H1 (cell line): ENCODE measurements around the gene WASHC3. TPM values are rescaled to one million over a fixed set of nuclear protein-coding genes. Genes with fewer than 3 reads are reported as not detected.

Experiments
- CTCF ChIA-PET: fragments of 300-600 bp; sonication (Branson Sonifier 250); formaldehyde crosslinking; loops from one replicate; lab custom pipeline; 2021; ENCODE audit not compliant: partially characterized antibody; lab: Charles Lee
- POLR2A ChIA-PET: fragments of 300-600 bp; sonication (Branson Sonifier 250); formaldehyde crosslinking; loops from one replicate; lab custom pipeline; 2021; ENCODE audit warnings: inconsistent platforms; ENCODE audit not compliant: partially characterized antibody; lab: Charles Lee
- DNase-seq, 2 experiments: peaks; one replicate each; pipeline versions ENCODE4 v3.0.0 to v3.0.0-alpha.2; 2010 to 2022; ENCODE audit warnings: low spot score in 2 of 2, low read depth in 1 of 2, mixed read lengths in 1 of 2
- FAIRE-seq: peaks from 2 replicates; lab custom pipeline; 2011; peaks lifted over from hg19 to GRCh38; lab: Jason Lieb, UNC
- H2AFZ ChIP-seq: 2 replicates; pipeline ENCODE4 v1.8.1; 2012; ENCODE audit warnings: low read length, inconsistent platforms
- H2AK5ac ChIP-seq: 2 replicates; pipeline ENCODE4 v1.6.1; 2013; ENCODE audit warnings: low read depth, low read length
- H2BK120ac ChIP-seq: replicated peaks from 2 replicates; pipeline ENCODE3; 2013; ENCODE audit warnings: low read depth, low read length, inconsistent platforms
- H2BK12ac ChIP-seq: 2 replicates; pipeline ENCODE4 v1.6.1; 2013; ENCODE audit warnings: low read depth, low read length
- H2BK15ac ChIP-seq: 2 replicates; pipeline ENCODE4 v1.6.1; 2013; ENCODE audit warnings: low read length
- H2BK20ac ChIP-seq: 2 replicates; pipeline ENCODE4 v1.6.1; 2013; ENCODE audit warnings: low read length
- H2BK5ac ChIP-seq: 2 replicates; pipeline ENCODE4 v1.6.1; 2013; ENCODE audit warnings: low read depth, low read length
- H3K14ac ChIP-seq: 2 replicates; pipeline ENCODE4 v1.6.1; 2013; ENCODE audit warnings: inconsistent platforms; ENCODE audit not compliant: insufficient read length
- H3K18ac ChIP-seq: 2 replicates; pipeline ENCODE4 v1.6.1; 2013; ENCODE audit warnings: low read length; ENCODE audit errors: extremely low read depth
- H3K23ac ChIP-seq: 2 replicates; pipeline ENCODE4 v1.6.1; 2013; ENCODE audit warnings: inconsistent platforms; ENCODE audit not compliant: insufficient read length
- H3K23me2 ChIP-seq: 2 replicates; pipeline ENCODE4 v1.6.1; 2013; ENCODE audit warnings: low read depth, low read length
- H3K27ac ChIP-seq: 2 replicates; pipeline ENCODE4 v1.6.1; 2011; ENCODE audit warnings: low read depth, low read length, inconsistent platforms
- H3K27me3 ChIP-seq, 4 experiments: replicated peaks in 1 of 4; 1 replicate in 1 of 4; 2 replicates in 3 of 4; pipeline versions ENCODE4 v1.6.1 to v1.8.1; 2011 to 2013; ENCODE audit warnings: low read length in 3 of 4, mild to moderate bottlenecking in 3 of 4, inconsistent platforms in 2 of 4, mixed read lengths in 2 of 4, moderate library complexity in 1 of 4; ENCODE audit not compliant: control insufficient read depth in 3 of 4, insufficient read depth in 3 of 4; ENCODE audit errors: extremely low read depth in 1 of 4
- H3K36me3 ChIP-seq, 4 experiments: 2 replicates each; pipeline versions ENCODE4 v1.6.1 to v1.8.1; 2011 to 2013; ENCODE audit warnings: mild to moderate bottlenecking in 4 of 4, low read length in 3 of 4, moderate library complexity in 2 of 4, control low read depth in 1 of 4, inconsistent platforms in 1 of 4; ENCODE audit not compliant: insufficient read depth in 4 of 4, control insufficient read depth in 2 of 4
- H3K4ac ChIP-seq: replicated peaks from 2 replicates; pipeline ENCODE3; 2013; ENCODE audit warnings: low read length, low read depth, mixed read lengths, inconsistent platforms; ENCODE audit not compliant: insufficient read length
- H3K4me1 ChIP-seq, 4 experiments: replicated peaks in 1 of 4; 1 replicate in 1 of 4; 2 replicates in 3 of 4; pipeline versions ENCODE4 v1.6.1 to v1.8.1; 2011 to 2013; ENCODE audit warnings: low read length in 3 of 4, inconsistent platforms in 2 of 4, mixed read lengths in 1 of 4; ENCODE audit not compliant: insufficient read depth in 4 of 4, control insufficient read depth in 3 of 4
- H3K4me2 ChIP-seq, 2 experiments: 2 replicates each; pipeline versions ENCODE4 v1.6.1 to v1.8.1; 2011 to 2013; ENCODE audit warnings: low read depth in 2 of 2, low read length in 2 of 2, control low read depth in 1 of 2, inconsistent platforms in 1 of 2, mild to moderate bottlenecking in 1 of 2; ENCODE audit not compliant: insufficient read depth in 1 of 2
- H3K4me3 ChIP-seq, 4 experiments: fragments of 200-600, 300-600 bp in 1 of 4; sonication (generic), shearing (Covaris generic), sonication (Bioruptor Twin) in 1 of 4; 2 replicates each; pipeline versions ENCODE4 v1.5.1 to v1.8.1; 2011 to 2016; ENCODE audit warnings: low read length in 4 of 4, low read depth in 3 of 4, control low read depth in 2 of 4, inconsistent platforms in 2 of 4, mild to moderate bottlenecking in 2 of 4, mixed read lengths in 1 of 4, moderate library complexity in 1 of 4; ENCODE audit not compliant: insufficient read depth in 2 of 4; ENCODE audit errors: extremely low read depth in 1 of 4
- H3K56ac ChIP-seq: replicated peaks from 2 replicates; pipeline ENCODE3; 2013; ENCODE audit warnings: low read depth, mild to moderate bottlenecking, mixed read lengths, low read length, inconsistent platforms; ENCODE audit not compliant: insufficient read length
- H3K79me1 ChIP-seq: 2 replicates; pipeline ENCODE4 v1.6.1; 2013; ENCODE audit warnings: low read depth, low read length, control low read depth
- H3K79me2 ChIP-seq, 2 experiments: 2 replicates each; pipeline versions ENCODE4 v1.6.1 to v1.8.1; 2012 to 2013; ENCODE audit warnings: low read length in 2 of 2, mild to moderate bottlenecking in 2 of 2, inconsistent platforms in 1 of 2; ENCODE audit not compliant: insufficient read depth in 2 of 2, control insufficient read depth in 1 of 2
- H3K9ac ChIP-seq, 4 experiments: replicated peaks in 1 of 4; 1 replicate in 1 of 4; 2 replicates in 3 of 4; pipeline versions ENCODE4 v1.6.1 to v1.8.1; 2011 to 2013; ENCODE audit warnings: low read depth in 3 of 4, low read length in 3 of 4, control low read depth in 2 of 4, mild to moderate bottlenecking in 2 of 4, moderate library complexity in 2 of 4, inconsistent platforms in 1 of 4; ENCODE audit errors: extremely low read depth in 1 of 4
- H3K9me3 ChIP-seq, 2 experiments: 2 replicates each; pipeline versions ENCODE4 v1.6.1 to v1.8.1; 2012 to 2013; ENCODE audit warnings: mild to moderate bottlenecking in 2 of 2, moderate library complexity in 2 of 2, control low read depth in 1 of 2, inconsistent platforms in 1 of 2, low read depth in 1 of 2, low read length in 1 of 2, mixed read lengths in 1 of 2; ENCODE audit not compliant: insufficient read depth in 2 of 2
- H4K20me1 ChIP-seq, 2 experiments: replicated peaks in 1 of 2; 2 replicates each; pipeline versions ENCODE3 to v1.8.1; 2011 to 2013; ENCODE audit warnings: inconsistent platforms in 2 of 2, low read length in 2 of 2, mild to moderate bottlenecking in 1 of 2; ENCODE audit not compliant: insufficient read depth in 2 of 2, control insufficient read depth in 1 of 2
- H4K5ac ChIP-seq: 2 replicates; pipeline ENCODE4 v1.6.1; 2013; ENCODE audit warnings: low read length, low read depth, mixed read lengths, inconsistent platforms; ENCODE audit not compliant: insufficient read length
- H4K8ac ChIP-seq: 2 replicates; pipeline ENCODE4 v1.8.0; 2013; ENCODE audit warnings: mild to moderate bottlenecking, moderate library complexity, low read length, inconsistent platforms; ENCODE audit not compliant: insufficient read depth; ENCODE audit errors: extremely low read depth
- H4K91ac ChIP-seq: replicated peaks from 2 replicates; pipeline ENCODE3; 2013; ENCODE audit warnings: low read length, mixed read lengths, inconsistent platforms; ENCODE audit not compliant: insufficient read length
- EGR1 ChIP-seq: IDR thresholded peaks from 2 replicates; pipeline ENCODE4 v1.6.1; 2011; ENCODE audit warnings: low read depth, low read length, borderline replicate concordance
- MAX ChIP-seq: IDR thresholded peaks from 2 replicates; pipeline ENCODE4 v1.6.1; 2012; ENCODE audit warnings: inconsistent platforms
- WGBS, 2 experiments: shearing (Covaris generic) in 1 of 2; methylation state at CpG; one replicate each; pipeline versions ENCODE4 v1.1.6 to v1.1.7; 2013 to 2015; ENCODE audit warnings: low lambda C conversion rate in 2 of 2, mixed read lengths in 2 of 2, inconsistent platforms in 1 of 2, low coverage in 1 of 2, missing lambda C conversion rate in 1 of 2; ENCODE audit not compliant: insufficient replicate concordance in 2 of 2, insufficient coverage in 1 of 2, insufficient read length in 1 of 2; ENCODE audit errors: extremely low coverage in 1 of 2, missing lambda C conversion rate in 1 of 2; 5-methylcytosine and 5-hydroxymethylcytosine counted together
- polyA plus RNA-seq, 7 experiments: library from polyadenylated mRNA; depleted of rRNA in 3 of 7; stranded (reverse) in 5 of 7; unstranded in 2 of 7; fragments of >200 nt in 5 of 7; fragments of 200-250 nt in 2 of 7; gene quantifications; 1 replicate in 5 of 7; 2 replicates in 1 of 7; 4 replicates in 1 of 7; pipeline versions ENCODE4 v1.2.1 to v1.2.3, GENCODE V29; 2011 to 2013; ENCODE audit warnings: missing spikeins in 2 of 7, mixed read lengths in 2 of 7
- total RNA-seq: library from RNA; stranded (reverse); fragmentation: NEBNext Ultra II Directional; extraction: Animal tissue kit (Norgen Biotek cat#: 25700); gene quantifications from 2 replicates; pipeline ENCODE4 v1.2.1, GENCODE V29; 2021

The WASHC3 gene
- total and polyA plus RNA-seq, 2 of the 8 experiments (the other 6 are each of a cell fraction or from before 2014, with no cell fraction given): 7.4 to 8.3 TPM

GRCh38 chr12:102050660-102051430 lies 10.9 kb downstream of the WASHC3 start:
- FAIRE-seq: no peak
- Histone ChIP-seq H3K4me2 (no peak overlapping the region), H3K23ac (no peak overlapping the region), H3K27ac (no peak overlapping the region), H3K14ac (no peak overlapping the region), H3K36me3 (no peaks in the 10 kb centered on the region), H2BK120ac (no peak overlapping the region), H4K5ac (no peak overlapping the region), H3K23me2 (no peaks in the 10 kb centered on the region), H2BK12ac (no peak overlapping the region), H3K79me1 (no peaks in the 10 kb centered on the region), H4K20me1 (no peaks in the 10 kb centered on the region), H3K56ac (no peak overlapping the region), H4K91ac (no peak overlapping the region), H2BK15ac (no peak overlapping the region), H3K9ac (no peak overlapping the region), H2BK5ac (no peak overlapping the region), H2AK5ac (no peak overlapping the region), H3K4ac (no peak overlapping the region), H3K18ac (no peak overlapping the region), H2BK20ac (no peak overlapping the region), H3K27me3 (no peaks in the 10 kb centered on the region), H4K8ac (no peak overlapping the region), H3K9me3 (no peaks in the 10 kb centered on the region), H2AFZ (no peak overlapping the region), H3K4me3 (no peak overlapping the region), H3K79me2 (no peaks in the 10 kb centered on the region), H3K4me1 (no peaks in the 10 kb centered on the region)
- no peak for TF ChIP-seq EGR1
- TF ChIP-seq MAX: no peak
- 76% methylated on average over 1 of the region's 1 CpG; no CpG with 5 or more reads in 1 of the 2 experiments for WGBS, 2 experiments
- CTCF ChIA-PET: interaction anchor here (0.6 kb wide), 1 partner anchor 766 kb away, joined by 3 read pairs; no protein-coding TSS in a partner anchor
- no peak for DNase-seq
- POLR2A ChIA-PET: no interaction called here
